GM03348 (cell line): ENCODE results near the gene LBP.
"Not testable (repeated sequence)": the region's sequence is repeated elsewhere in the genome, so short reads cannot be mapped to it uniquely, and the experiment has no call there.

ENCODE experiments used
- DNase-seq: peaks from one replicate; pipeline ENCODE4 v3.0.0; 2012; ENCODE audit warnings: low spot score

The LBP gene, protein sequence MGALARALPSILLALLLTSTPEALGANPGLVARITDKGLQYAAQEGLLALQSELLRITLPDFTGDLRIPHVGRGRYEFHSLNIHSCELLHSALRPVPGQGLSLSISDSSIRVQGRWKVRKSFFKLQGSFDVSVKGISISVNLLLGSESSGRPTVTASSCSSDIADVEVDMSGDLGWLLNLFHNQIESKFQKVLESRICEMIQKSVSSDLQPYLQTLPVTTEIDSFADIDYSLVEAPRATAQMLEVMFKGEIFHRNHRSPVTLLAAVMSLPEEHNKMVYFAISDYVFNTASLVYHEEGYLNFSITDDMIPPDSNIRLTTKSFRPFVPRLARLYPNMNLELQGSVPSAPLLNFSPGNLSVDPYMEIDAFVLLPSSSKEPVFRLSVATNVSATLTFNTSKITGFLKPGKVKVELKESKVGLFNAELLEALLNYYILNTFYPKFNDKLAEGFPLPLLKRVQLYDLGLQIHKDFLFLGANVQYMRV

GRCh38 chr20:38346247-38346651 lies at the start of gene LBP:
TSS of gene LBP (plus strand) at chr20:38346482. CDS start at chr20:38346517, 35 bp downstream.
- DNase-seq = no peak

DNA sequence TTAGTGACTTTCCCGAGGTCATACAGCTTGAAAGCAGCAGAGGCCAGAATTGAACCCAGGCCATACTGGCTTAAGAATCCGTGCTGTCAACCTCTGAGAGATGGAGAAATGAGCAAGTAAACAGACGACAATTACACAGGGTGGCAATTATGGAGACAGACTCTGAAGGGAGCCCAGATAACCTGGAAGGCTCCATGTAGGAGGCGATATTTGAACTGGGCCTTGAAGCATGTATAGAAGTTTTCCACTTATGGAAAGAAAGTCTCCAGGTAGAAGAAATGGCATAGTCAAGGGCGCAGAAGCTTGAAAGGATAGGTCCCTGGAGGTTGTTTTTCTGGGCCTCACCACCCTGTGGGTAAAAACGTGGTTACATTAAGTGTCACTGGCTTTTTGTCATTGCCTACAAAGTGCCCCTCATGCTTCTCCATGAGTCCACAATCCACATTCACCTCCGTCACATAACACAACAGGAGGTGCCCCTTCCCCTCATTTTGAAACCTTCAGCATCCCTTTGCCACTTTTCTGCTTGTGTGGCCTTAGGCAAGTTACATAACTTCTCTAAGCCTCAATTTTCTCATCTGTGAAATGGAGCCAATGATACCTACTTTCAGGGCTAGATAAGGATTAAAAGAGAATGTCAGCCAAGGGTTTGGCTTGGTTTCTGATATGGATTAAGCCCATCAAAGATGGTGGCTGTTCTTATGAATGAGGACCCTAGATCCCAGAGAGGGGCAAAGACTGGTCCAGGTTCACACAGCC lies 48.2 kb upstream of the LBP start:
- DNase-seq = no peak

DNA sequence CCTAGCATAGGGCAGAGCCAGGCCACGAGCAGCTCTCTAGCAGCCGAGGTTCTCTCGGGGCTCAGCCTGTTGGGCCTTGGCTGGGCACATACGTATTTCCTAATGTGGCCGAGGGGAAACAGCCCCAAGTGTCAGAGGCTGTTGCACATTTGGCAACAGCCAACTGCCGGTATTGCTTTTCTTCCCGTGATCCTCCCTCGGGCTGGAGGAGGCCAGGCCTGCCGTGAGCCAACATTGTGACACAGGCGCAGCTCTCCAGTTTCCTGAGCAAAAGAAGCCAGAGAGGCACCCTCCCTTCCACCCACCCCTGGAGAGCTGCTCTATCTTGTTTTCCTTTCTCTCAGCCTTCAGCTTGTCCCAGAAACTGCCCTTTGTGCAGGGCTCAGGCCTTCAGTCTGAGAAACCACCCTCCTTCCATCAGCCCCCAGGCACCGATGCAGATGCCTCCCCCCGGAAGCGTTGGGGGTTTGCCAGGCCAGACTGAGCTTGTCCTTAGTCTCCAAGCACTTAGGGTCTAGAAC lies 47.5 kb upstream of the LBP start:
- DNase-seq = peak; percentile 74

DNA sequence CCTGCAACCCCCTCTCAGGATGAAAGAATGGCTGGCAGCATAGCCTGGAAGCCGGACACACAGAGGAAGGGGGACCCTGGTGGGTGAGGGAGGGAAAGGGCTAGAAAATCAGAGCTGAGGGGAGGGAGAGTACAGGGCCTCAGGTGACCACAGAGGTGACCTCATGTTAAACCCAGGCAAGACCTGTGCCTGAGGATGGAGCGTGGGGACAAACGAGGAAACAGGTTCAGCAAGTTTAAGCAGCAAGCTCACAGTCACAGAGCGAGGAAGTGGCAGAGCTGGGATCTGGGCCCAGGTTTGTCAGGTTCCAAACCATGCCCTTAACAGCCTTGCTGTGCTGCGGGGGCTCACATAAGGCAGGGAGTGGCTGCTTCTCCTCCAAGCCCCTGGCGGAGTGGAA lies 46.3 kb upstream of the LBP start:
- DNase-seq = no peak

GRCh38 chr20:38300438-38300837 lies 45.8 kb upstream of the LBP start:
- no peak for DNase-seq

GRCh38 chr20:38301309-38301708 lies 45.0 kb upstream of the LBP start:
- no peak for DNase-seq

DNA sequence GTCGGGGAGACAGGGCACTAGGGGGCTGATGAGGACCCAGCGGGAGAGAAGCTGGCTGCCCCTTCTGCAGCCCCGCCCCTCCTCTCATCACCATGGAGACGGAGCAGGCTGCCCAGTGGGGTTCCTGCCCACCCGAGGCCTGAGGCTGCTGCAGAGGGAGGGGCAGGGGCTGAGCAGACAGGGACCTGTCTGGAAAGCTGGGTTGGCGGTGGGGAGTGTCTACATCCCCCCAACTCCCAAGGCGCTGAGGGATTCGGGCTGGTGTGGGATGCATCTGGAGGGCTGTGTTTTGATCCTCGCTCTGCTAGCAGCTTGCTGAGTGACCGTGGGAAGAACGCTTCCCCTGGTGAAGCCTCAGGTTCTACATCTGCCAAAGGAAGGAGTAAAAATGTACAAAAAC lies 43.5 kb upstream of the LBP start:
- no peak for DNase-seq

DNA sequence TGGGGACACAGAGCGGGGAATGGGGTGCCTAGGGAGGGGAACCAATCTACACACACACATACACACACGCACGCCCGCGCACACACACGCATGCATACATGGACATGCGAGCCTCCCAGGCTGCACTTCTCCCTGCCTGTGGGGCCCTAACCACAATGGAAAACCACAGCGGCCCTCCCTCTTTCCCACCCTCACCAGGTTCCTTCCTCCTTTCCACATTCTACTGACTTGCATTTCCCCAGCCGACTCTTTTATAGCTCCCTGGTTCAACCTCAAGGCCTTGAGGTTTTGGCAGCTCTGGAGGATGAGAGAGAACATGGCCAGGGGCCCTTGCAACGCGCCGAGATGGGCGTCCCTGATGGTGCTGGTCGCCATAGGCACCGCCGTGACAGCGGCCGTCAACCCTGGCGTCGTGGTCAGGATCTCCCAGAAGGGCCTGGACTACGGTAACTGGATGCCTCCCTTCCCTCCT lies 42.3 kb upstream of the LBP start, which contains the start of gene BPI:
BPI (plus strand) TSS at position 249 of the 472 bp plus-strand sequence; CDS start at position 317, 68 bp downstream.
- DNase-seq = no peak

DNA sequence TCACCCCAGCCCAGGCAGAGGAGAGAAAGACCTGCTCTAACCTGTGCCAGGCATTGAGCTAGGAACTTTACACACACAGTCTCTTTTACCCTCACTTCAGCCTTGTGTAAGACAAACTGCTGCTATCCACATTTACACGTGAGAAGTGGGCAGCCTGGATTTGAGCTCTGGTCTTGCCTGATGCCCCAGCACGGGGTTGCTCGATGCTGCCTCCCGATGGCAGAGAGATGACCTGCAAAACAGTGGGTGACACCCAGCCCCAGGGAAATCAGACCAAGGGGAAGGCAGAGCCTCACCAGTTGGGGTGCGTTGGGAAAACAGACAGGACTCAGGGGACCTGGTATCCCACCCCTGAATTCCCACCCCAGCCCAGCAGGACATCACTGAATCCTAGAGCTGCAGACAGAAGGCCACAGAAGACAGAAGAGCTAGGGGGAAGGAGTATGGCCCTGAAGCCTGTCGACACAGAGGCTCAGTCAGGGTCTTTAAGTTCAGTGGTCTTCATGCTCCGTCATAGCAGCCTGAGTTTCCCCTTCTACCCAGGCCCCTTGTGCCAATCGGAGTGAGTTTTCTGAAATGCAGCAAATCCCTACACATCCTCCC lies 41.3 kb upstream of the LBP start:
- DNase-seq = peak; percentile 80

- DNase-seq = no peak
Measured at GRCh38 chr20:38305541-38305940, 40.7 kb upstream of the LBP start.

GRCh38 chr20:38306379-38306778 lies 39.9 kb upstream of the LBP start:
- DNase-seq = no peak

GRCh38 chr20:38307371-38308046 lies 38.8 kb upstream of the LBP start:
- DNase-seq = peak; percentile 66

DNA sequence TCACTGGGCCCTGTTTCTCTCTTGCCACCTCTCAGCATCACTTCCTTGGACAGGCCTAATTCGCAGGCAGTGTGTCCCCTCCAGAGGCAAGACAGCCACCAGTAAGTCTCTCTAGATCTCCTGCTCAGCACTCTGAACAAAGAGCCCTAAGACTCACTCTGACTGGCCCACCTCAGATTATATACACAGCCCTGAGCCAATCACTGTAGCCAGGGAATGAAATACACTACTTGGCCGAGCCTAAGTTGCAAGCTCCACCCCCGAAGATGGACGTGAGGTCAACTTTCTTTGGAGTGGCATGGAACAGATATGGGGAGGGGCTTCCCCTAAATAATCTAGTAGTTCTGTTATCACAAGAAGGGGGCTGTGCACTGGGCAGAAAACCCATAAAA lies 38.2 kb upstream of the LBP start:
- DNase-seq = no peak

DNA sequence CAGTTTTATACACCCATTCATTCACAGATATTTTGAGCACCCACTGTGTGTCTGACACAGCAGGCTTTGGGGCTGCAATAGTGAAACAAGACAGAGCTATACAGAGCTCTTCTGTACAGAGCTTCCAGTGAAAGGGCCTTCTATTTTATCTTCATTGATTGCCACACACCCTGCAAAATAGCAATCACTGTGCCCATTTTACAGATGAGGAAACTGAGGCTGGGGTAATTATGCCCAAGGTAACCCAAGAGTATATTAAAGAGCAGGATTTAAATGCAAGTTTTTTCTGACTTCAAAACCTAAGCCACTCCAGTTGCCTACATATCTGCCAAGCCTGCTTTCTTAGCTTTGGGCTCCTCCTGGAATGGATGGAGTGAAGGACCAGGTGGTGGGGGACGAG lies 37.8 kb upstream of the LBP start:
- no peak for DNase-seq

DNA sequence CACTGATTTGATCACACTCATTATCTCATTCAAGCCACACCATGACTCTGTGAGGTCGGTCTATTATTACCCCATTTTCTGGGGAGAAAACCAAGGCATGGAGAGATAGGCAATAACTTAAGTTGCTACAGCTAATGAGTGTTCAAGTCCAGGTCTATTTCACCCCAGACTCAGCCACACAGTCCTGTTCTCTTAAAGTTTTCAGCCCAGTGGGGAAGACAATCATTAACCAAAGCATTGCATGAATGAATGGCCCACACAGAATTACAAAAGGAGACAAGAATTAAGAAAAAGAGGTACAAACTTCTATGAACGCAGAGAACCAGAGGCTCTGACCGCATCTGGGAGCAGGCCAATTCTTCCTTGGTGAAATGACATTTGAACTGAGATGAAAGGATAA lies 35.2 kb upstream of the LBP start:
- no peak for DNase-seq

GRCh38 chr20:38311491-38311890 lies 34.8 kb upstream of the LBP start:
- no peak for DNase-seq

DNA sequence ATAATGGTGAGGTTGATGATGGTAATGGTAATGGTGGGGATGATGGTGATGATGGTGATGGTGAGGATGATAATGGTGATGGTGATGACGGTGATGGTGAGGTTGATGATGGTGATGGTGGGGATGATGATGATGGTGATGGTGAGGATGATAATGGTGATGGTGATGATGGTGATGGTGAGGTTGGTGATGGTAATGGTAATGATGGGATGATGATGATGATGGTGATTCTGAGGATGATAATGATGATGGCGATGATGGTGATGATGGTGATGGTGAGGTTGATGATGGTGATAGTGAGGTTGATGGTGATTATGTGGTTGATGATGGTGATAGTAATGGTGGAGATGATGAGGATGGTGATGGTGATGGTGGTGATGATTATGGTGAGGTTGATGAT lies 32.6 kb upstream of the LBP start:
- no peak for DNase-seq

DNA sequence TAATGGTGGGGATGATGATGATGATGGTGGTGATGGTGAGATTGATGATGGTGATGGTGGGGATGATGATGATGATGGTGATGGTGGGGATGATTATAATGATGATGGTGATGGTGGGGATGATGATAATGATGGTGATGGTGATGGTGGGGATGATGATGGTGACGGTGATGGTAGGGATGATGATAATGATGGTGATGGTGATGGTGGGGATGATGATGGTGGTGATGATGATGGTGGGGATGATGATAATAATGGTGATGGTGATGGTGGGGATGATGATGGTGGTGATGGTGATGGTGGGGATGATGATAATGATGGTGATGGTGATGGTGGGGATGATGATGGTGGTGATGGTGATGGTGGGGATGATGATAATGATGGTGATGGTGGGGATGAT lies 31.9 kb upstream of the LBP start:
- not testable (repeated sequence) for DNase-seq

GRCh38 chr20:38315290-38315966 lies 30.9 kb upstream of the LBP start:
- peak; percentile 28 for DNase-seq

GRCh38 chr20:38316341-38316740 lies 29.9 kb upstream of the LBP start:
- DNase-seq = no peak

DNA sequence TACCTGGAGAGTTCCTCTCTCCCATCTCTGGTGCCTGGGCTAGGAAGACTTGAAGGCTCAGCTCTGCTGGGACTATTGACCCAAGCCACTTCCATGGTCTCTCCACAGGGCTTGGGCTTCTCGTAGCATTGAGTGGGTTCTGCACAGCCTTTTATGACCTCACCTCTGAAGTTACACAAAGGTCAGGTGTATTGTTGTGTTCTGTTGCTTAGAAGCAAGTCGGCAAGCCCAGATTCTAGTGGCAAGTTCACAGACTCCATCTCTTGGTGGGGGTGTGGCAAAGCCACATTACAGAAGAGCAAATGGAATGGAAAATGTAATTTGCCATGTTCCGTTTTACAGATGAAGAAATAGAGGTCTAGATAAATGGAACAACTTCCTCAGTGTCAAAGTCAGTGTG lies 28.9 kb upstream of the LBP start:
- DNase-seq = no peak
